Cardiac fibroblast (primary cell): ENCODE results near the gene ENDOD1.

Source experiments
- DNase-seq, 2 donors: peaks; one replicate each; pipeline versions ENCODE4 v3.0.0 to v3.0.0-alpha.2; 2010; ENCODE audit warnings: low read depth in 2 of 2
- H3K4me3 ChIP-seq, 2 donors: replicated peaks in 1 of 2; 1 replicate in 1 of 2; 2 replicates in 1 of 2; pipeline ENCODE4 v1.5.1; 2011; ENCODE audit warnings: low read depth in 2 of 2, low read length in 2 of 2, mild to moderate bottlenecking in 2 of 2, moderate library complexity in 1 of 2
- CTCF ChIP-seq: IDR thresholded peaks from one replicate; pipeline ENCODE4 v1.5.1; 2011; ENCODE audit warnings: low read depth, mild to moderate bottlenecking, low read length, inconsistent platforms

Gene ENDOD1

GRCh38 chr11:95084509-95084908 is 5.1 kb upstream of the ENDOD1 start:
- H3K4me3 ChIP-seq = no peak overlapping the region
- peak in 1 of 2 donors; percentile 54 for DNase-seq
- TF ChIP-seq CTCF = no peak

- no peak overlapping the region for H3K4me3 ChIP-seq
- no peak for DNase-seq
- no peak for TF ChIP-seq CTCF
These were observed 4.4 kb upstream of the ENDOD1 start for GRCh38 chr11:95085117-95085816.

GRCh38 chr11:95086151-95086550 is 3.5 kb upstream of the ENDOD1 start:
- no peak overlapping the region for H3K4me3 ChIP-seq
- no peak for DNase-seq
- no peak for TF ChIP-seq CTCF

GRCh38 chr11:95086836-95087570 is 2.6 kb upstream of the ENDOD1 start:
- H3K4me3 ChIP-seq = no peak overlapping the region
- no peak for TF ChIP-seq CTCF
- DNase-seq = no peak

GRCh38 chr11:95088946-95089619 is 563 bp upstream of the ENDOD1 start:
- no peak for DNase-seq
- peak overlapping the region; percentile 60 to 76 for H3K4me3 ChIP-seq
- TF ChIP-seq CTCF = no peak

- no peak overlapping the region for H3K4me3 ChIP-seq
- DNase-seq = no peak
- no peak for TF ChIP-seq CTCF
These were observed 2.1 kb downstream of the ENDOD1 start for GRCh38 chr11:95091663-95092180.
